HEK293 (cell line): ENCODE measurements around the gene CLIC3.
A peak's percentile ranks its signal among the peaks of the same experiment; 100 is the strongest.

ENCODE experiments used
- CTCF ChIA-PET: fragments of 350-600 bp; formaldehyde crosslinking; extraction: SDS; loops from one replicate; lab custom pipeline; 2021; ENCODE audit warnings: antibody characterized with exemption; lab: Yijun Ruan, JAX
- POLR2A ChIA-PET: fragments of 300-600 bp; formaldehyde crosslinking; extraction: SDS; loops from one replicate; lab custom pipeline; 2020; ENCODE audit warnings: antibody characterized with exemption, inconsistent platforms; lab: Yijun Ruan, JAX
- H3K27ac ChIP-seq: fragments of 200-500 bp; sonication (Bioruptor generic); 2 replicates; pipeline ENCODE4 v1.5.1; 2014; ENCODE audit warnings: low read depth, low read length, control low read depth, inconsistent platforms; ENCODE audit errors: extremely low read depth
- H3K36me3 ChIP-seq, 2 experiments: fragments of 200-500 bp in 1 of 2; sonication (Bioruptor generic) in 1 of 2; 1 replicate in 1 of 2; 2 replicates in 1 of 2; pipeline ENCODE4 v1.5.1; 2014 to 2017; ENCODE audit warnings: inconsistent platforms in 2 of 2, low read length in 2 of 2; ENCODE audit not compliant: control insufficient read depth in 2 of 2, insufficient read depth in 1 of 2
- H3K4me1 ChIP-seq: fragments of 200-500 bp; sonication (Bioruptor generic); 2 replicates; pipeline ENCODE4 v1.5.1; 2014; ENCODE audit warnings: mild to moderate bottlenecking, low read length, inconsistent platforms; ENCODE audit not compliant: control insufficient read depth, insufficient read depth
- H3K4me3 ChIP-seq: 2 replicates; pipeline ENCODE4 v1.5.1; 2011; ENCODE audit warnings: low read depth, mild to moderate bottlenecking, control low read depth, low read length, moderate library complexity
- H3K9me3 ChIP-seq: fragments of 200-500 bp; sonication (Bioruptor generic); 2 replicates; pipeline ENCODE4 v1.5.1; 2014; ENCODE audit warnings: low read depth, low read length, inconsistent platforms; ENCODE audit not compliant: control insufficient read depth, insufficient read depth
- EGR2 ChIP-seq: fragments of 450-650 bp; formaldehyde crosslinking; IDR thresholded peaks from 2 replicates; pipeline ENCODE4 v1.5.1; 2016; ENCODE audit warnings: low read depth, missing biosample characterization, missing genetic modification characterization
- GLIS1 ChIP-seq: fragments of 450-650 bp; formaldehyde crosslinking; IDR thresholded peaks from 2 replicates; pipeline ENCODE4 v1.5.1; 2016; ENCODE audit warnings: missing biosample characterization, missing genetic modification characterization
- GLIS2 ChIP-seq: fragments of 450-650 bp; formaldehyde crosslinking; IDR thresholded peaks from 2 replicates; pipeline ENCODE4 v1.5.1; 2016; ENCODE audit warnings: missing biosample characterization, missing genetic modification characterization
- KLF1 ChIP-seq: fragments of 450-650 bp; formaldehyde crosslinking; IDR thresholded peaks from 2 replicates; pipeline ENCODE4 v1.5.1; 2016; ENCODE audit warnings: missing biosample characterization, missing genetic modification characterization
- SCRT2 ChIP-seq: fragments of 450-650 bp; formaldehyde crosslinking; IDR thresholded peaks from 2 replicates; pipeline ENCODE4 v1.5.1; 2016; ENCODE audit warnings: missing biosample characterization, missing genetic modification characterization
- ZBTB7A ChIP-seq: fragments of 450-650 bp; formaldehyde crosslinking; IDR thresholded peaks from 2 replicates; pipeline ENCODE4 v1.5.1; 2016; ENCODE audit warnings: low read depth, missing biosample characterization, missing genetic modification characterization
- ZFHX2 ChIP-seq: fragments of 450-650 bp; formaldehyde crosslinking; conservative IDR thresholded peaks from 2 replicates; pipeline ENCODE4 v1.5.1; 2016; ENCODE audit warnings: missing biosample characterization, missing genetic modification characterization
- ZNF155 ChIP-seq: fragments of 450-650 bp; formaldehyde crosslinking; IDR thresholded peaks from 2 replicates; pipeline ENCODE4 v1.5.1; 2016; ENCODE audit warnings: missing biosample characterization, missing genetic modification characterization
- ZNF18 ChIP-seq: fragments of 450-650 bp; formaldehyde crosslinking; IDR thresholded peaks from 2 replicates; pipeline ENCODE4 v1.5.1; 2016; ENCODE audit warnings: missing biosample characterization, missing genetic modification characterization
- ZNF324 ChIP-seq: fragments of 450-650 bp; formaldehyde crosslinking; IDR thresholded peaks from 2 replicates; pipeline ENCODE4 v1.5.1; 2016; ENCODE audit warnings: missing biosample characterization, missing genetic modification characterization
- ZNF423 ChIP-seq: fragments of 450-650 bp; formaldehyde crosslinking; IDR thresholded peaks from 2 replicates; pipeline ENCODE4 v1.5.1; 2016; ENCODE audit warnings: missing biosample characterization, missing genetic modification characterization
- ZNF600 ChIP-seq: fragments of 450-650 bp; formaldehyde crosslinking; IDR thresholded peaks from 2 replicates; pipeline ENCODE4 v1.5.1; 2016; ENCODE audit warnings: missing biosample characterization, missing genetic modification characterization
- ZNF626 ChIP-seq: fragments of 450-650 bp; sonication (Bioruptor Pico); formaldehyde crosslinking; IDR thresholded peaks from 2 replicates; pipeline ENCODE4 v1.5.1; 2018; ENCODE audit warnings: missing biosample characterization, missing genetic modification characterization, inconsistent platforms
- ZNF658 ChIP-seq: fragments of 450-650 bp; formaldehyde crosslinking; IDR thresholded peaks from 2 replicates; pipeline ENCODE4; 2016; ENCODE audit warnings: missing biosample characterization, missing genetic modification characterization
- ZNF747 ChIP-seq: fragments of 450-650 bp; formaldehyde crosslinking; IDR thresholded peaks from 2 replicates; pipeline ENCODE4 v1.5.1; 2016; ENCODE audit warnings: missing biosample characterization, missing genetic modification characterization

The CLIC3 gene

GRCh38 chr9:137021979-137022661, 25.8 kb upstream of the CLIC3 start (continued):
- TF ChIP-seq ZNF18 (tag by site-specific recombination) = no peak

- peak; percentile 39 for TF ChIP-seq GLIS1
- TF ChIP-seq ZNF600 (tag by site-specific recombination) = no peak
- TF ChIP-seq SCRT2 (tag by site-specific recombination) = no peak
- no peak for TF ChIP-seq ZNF155 (tag by site-specific recombination)
- TF ChIP-seq ZNF626 = no peak
- no peak for TF ChIP-seq ZNF658 (tag by site-specific recombination)
- peak; percentile 24; the same call in 1 of the 2 replicates for TF ChIP-seq GLIS2 (tag by site-specific recombination)
- no peak for TF ChIP-seq ZBTB7A (tag by site-specific recombination)
- TF ChIP-seq, all 188 proteins: peak for 2
- no peak overlapping the region for H3K4me3 ChIP-seq
- H3K4me1 ChIP-seq = no peaks in the 10 kb centered on the region
- ChIA-PET CTCF (interaction anchor here (0.5 to 5.1 kb wide), 9 partner anchors 8 to 271 kb away, joined by 3 to 25 read pairs (median 4); no protein-coding TSS in a partner anchor), POLR2A (interaction anchor here (0.9 to 2.5 kb wide), 3 partner anchors 26 to 219 kb away, joined by 5 to 9 read pairs (median 8); partner anchors contain the start of genes PAXX and TUBB4B)
- H3K36me3 ChIP-seq = peaks cover 0 to 28% of the 10 kb centered on the region in 2 experiments; a peak in 1 of 3 replicates
- no peaks in the 10 kb centered on the region for H3K9me3 ChIP-seq
- no peak overlapping the region for H3K27ac ChIP-seq
Measured at GRCh38 chr9:137021568-137021978, 25.2 kb upstream of the CLIC3 start.

- Histone ChIP-seq H3K27ac (no peak overlapping the region), H3K4me1 (no peaks in the 10 kb centered on the region), H3K9me3 (no peaks in the 10 kb centered on the region), H3K4me3 (no peak overlapping the region), H3K36me3 (peaks cover 0 to 34% of the 10 kb centered on the region in 2 experiments; a peak in 1 of 3 replicates)
- ChIA-PET CTCF (interaction anchor here (0.5 to 5.1 kb wide), 9 partner anchors 8 to 272 kb away, joined by 3 to 25 read pairs (median 4); no protein-coding TSS in a partner anchor), POLR2A (interaction anchor here (2.5 kb wide), 1 partner anchor 29 kb away, joined by 9 read pairs; the partner anchor contains the start of gene PAXX)
- TF ChIP-seq ZNF747 (tag by site-specific recombination) = no peak
- peak; percentile 52 for TF ChIP-seq EGR2 (tag by site-specific recombination)
- no peak for TF ChIP-seq ZNF423 (tag by site-specific recombination)
- 0 out of 2 replicates have a peak, but pooled peaks have one; percentile 25 for TF ChIP-seq GLIS2 (tag by site-specific recombination)
- TF ChIP-seq ZNF600 (tag by site-specific recombination) = peak; percentile 29; the same call in 1 of the 2 replicates
- TF ChIP-seq KLF1 (tag by site-specific recombination) = no peak
- peak; percentile 77 for TF ChIP-seq ZFHX2 (tag by site-specific recombination)
- TF ChIP-seq ZNF324 (tag by site-specific recombination) = no peak
Measured at GRCh38 chr9:137020771-137021567, 24.6 kb upstream of the CLIC3 start.
